CD1c-positive myeloid dendritic cell (primary cell): ENCODE data around the gene ARID5B.
"Not testable (repeated sequence)": the region's sequence is repeated elsewhere in the genome, so short reads cannot be mapped to it uniquely, and the experiment has no call there.

Experiments used
- DNase-seq: peaks from one replicate; pipeline ENCODE4 v3.0.0-alpha.2; 2016; ENCODE audit errors: extremely low spot score

ARID5B gene

GRCh38 chr10:61965703-61966395 is 64.3 kb downstream of the ARID5B start:
- no peak for DNase-seq

DNA sequence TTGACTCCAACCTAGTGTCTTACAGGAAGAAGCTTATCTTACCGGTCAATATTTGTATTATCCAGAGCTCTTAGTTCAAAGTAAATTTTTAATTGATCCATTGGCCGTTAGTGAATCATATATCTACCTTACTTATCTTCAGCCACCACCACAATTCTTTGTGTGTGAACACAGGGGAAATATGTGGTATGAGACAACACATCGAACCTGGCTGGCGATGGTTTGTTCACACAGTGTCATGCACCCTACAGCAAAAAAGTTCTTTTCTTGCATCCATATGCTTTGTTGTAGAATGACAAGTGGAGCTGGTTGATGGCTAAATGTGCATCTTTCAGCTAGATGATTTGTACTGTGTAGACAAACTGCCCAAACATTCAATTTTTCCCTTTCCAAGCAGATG is 65.8 kb downstream of the ARID5B start:
- DNase-seq, result no peak

GRCh38 chr10:61970182-61971002 is 68.9 kb downstream of the ARID5B start:
- DNase-seq, result no peak

- DNase-seq, result no peak
These were observed 69.5 kb downstream of the ARID5B start for GRCh38 chr10:61971003-61971325.

- no peak for DNase-seq
These were observed 71.7 kb downstream of the ARID5B start for GRCh38 chr10:61973169-61973568.

DNA sequence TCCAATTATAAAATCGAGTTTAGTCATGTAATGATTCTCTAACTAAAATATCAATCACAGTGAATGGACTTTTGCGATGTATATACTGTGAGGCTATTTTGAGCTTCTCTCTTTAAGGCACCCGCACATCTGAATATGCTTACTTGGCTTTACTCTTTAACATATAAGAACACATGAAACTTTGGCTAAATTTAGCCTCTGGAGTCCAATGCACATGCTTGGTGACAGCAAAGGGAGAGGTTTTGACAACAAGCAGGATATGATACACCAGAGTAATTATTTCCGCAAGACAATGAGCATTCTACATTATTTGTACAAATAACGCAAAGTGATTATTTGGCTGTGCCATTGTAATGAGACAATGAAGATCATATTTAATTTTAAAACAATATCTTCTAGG is 72.4 kb downstream of the ARID5B start:
- DNase-seq, result no peak

GRCh38 chr10:61974601-61975390 is 73.3 kb downstream of the ARID5B start:
- DNase-seq, result peak; percentile 14

DNA sequence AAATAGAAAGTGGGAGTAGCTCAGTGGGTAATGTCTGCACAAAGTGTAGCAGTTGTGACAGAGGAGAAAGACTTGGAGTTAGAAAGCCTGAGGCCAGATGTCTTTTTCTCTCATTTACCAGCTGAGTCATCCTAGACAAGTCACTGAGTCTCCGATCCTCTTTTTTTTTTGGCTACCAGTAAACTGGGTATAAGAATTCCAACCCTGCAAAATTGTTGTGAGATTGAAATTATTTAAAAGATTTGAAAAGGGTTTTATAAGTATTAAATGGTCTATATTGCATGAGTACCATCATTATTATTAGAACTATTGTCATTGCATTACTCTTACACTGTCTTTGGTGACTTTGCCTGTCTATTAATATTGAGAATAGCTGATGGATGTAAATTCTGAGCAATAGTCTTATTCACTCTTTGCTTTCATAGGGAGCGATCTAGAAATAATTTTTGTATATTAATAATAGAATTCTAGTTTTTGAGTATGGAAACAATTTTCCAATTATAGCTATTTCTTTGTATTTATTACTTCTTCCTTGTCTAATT is 74.0 kb downstream of the ARID5B start:
- peak; percentile 41 for DNase-seq

DNA sequence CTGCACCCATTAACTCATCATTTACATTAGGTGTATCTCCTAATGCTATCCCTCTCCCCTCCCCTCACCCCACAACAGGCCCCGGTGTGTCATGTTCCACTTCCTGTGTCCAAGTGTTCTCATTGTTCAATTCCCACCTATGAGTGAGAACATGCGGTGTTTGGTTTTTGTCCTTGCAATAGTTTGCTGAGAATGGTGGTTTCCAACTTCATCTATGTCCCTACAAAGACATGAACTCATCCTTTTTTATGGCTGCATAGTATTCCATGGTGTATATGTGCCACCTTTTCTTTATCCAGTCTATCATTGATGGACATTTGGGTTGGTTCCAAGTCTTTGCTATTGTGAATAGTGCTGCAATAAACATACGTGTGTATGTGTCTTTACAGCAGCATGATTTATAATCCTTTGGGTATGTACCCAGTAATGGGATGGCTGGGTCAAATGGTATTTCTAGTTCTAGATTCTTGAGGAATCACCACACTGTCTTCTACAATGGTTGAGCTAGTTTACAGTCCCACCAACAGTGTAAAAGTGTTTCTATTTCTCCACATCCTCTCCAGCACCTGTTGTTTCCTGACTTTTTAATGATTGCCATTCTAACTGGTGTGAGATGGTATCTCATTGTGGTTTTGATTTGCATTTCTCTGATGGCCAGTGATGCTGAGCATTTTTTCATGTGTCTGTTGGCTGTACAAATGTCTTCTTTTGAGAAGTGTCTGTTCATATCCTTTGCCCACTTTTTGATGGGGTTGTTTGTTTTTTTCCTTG is 75.6 kb downstream of the ARID5B start:
- DNase-seq, result not testable (repeated sequence)

DNA sequence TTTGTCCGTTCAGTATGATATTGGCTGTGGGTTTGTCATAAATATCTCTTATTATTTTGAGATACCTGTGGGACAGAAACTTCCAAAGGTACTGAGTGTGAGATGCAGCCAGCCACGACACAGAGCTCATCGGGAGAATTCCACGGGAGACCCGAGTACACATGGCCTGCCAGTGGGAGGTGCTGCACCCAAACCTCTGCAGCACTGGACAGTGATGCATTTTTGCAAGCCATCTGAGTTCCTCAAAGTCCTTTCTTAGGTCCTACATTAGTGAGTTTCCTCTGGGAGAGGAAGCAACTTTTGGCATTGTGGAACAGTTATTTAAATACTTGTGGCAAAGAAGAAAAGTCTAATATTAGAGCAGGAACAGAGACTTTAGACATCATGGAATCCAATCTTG is 77.5 kb downstream of the ARID5B start:
- DNase-seq, result peak; percentile 60

- DNase-seq, result no peak
These were observed 80.0 kb downstream of the ARID5B start for GRCh38 chr10:61981460-61981859.

DNA sequence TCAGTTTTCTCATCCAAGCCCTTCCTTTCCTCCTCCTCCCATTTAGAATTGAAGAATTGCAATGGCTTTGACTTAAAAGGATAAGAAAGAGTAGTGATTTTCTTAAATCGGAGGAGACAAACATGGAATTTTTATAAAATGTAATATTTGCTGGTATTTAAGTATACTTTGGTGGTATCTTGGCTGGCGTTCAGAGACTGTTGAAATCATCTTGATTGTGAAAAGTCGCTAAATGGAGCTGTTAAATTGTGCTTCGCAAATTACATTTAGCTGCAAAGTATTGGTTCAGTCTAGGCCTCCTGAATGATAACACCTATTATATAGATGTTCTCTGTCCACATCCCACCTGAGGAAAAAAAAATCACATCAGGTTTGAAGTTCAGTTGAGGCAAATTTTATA is 81.8 kb downstream of the ARID5B start:
- DNase-seq, result no peak

DNA sequence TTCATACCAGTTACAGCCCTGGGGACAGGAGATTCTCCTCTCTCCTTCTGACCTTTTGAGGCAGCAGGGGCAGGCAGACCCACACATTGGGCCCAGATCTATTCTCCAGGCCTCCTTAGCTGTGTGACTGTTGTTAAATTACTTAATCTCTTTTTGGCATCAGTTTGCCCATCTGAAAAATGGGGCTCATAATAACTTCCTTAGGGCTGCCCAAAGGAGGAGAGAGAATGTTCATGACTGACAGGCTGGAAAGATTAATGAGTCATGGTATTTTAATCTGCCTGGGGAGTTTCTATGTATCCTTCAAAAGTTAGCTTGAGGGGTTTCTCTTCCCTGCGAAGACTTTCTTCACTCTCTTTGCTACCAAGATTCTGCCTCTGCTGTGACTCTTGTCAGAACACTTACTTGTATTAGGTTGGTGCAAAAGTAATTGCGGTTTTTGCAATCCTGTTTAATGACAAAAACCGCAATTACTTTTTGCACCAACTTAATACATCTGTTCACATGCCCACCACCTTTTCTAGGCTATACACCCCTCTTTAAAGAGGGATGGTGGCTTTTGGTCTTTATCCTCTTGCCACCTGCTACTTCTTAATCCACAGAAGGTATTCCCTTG is 83.4 kb downstream of the ARID5B start:
- no peak for DNase-seq

- no peak for DNase-seq
These were observed 84.2 kb downstream of the ARID5B start for GRCh38 chr10:61985715-61986114.

DNA sequence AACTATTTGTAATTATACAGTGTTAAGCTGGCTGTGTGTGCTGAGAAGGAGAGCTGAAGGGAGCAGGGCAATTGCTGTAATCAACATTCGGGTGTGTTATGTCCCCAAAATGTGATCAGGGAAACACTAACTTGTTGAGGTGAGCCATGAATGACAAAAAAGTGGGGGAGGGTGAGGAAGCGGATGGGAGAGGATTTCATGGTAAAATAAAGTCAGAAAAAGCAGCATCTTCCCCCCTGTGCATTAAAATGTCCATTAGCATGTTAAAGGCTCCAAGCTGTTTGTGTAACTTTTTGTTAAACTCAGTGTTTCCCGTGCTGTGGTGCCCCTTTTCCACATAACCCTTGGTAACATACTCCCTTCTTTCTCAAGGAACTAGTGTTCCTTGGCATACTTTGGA is 84.9 kb downstream of the ARID5B start:
- DNase-seq, result no peak

- no peak for DNase-seq
These were observed 85.4 kb downstream of the ARID5B start for GRCh38 chr10:61986788-61987492.

GRCh38 chr10:61987537-61987936 is 86.0 kb downstream of the ARID5B start:
- no peak for DNase-seq

DNA sequence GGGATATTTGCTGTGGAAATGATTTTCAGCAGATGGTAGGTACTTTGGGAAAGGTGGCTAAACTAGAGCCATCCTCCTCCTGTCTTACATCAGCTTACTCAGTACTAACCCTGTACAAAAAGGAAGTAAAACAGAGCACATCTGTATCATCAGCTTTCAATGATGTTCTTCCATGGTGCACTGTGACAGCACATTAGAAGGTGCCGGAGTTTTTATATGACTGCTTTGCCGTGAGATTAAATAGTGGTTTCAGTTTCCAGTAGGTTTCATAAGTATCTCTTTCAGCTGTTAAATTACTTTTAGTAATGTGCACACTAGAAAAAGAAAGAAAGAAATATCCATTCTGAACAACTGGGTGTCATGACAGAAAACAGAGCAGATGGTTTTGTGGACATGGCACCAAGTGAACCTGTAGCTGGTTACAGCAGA is 86.5 kb downstream of the ARID5B start:
- DNase-seq, result peak; percentile 33

- no peak for DNase-seq
These were observed 88.7 kb downstream of the ARID5B start for GRCh38 chr10:61989995-61990760.

DNA sequence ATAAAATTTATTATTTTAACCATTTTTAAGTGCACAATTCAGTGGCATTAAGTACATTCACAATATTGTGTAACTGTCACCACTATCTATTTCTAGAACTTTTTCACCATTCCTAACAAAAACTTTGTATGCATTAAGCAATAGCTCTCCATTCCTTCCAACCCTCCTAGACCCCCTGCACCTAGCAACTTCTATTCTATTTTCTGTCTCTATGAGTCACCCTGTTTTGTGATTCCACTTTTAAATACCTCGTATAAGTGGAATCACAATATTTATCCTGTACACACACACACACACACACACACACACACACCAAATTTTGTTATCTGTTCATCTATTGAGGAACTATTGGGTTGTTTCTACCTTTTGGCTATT is 89.2 kb downstream of the ARID5B start:
- DNase-seq, result no peak
